ENCODE results near the gene STX18. TPM values are rescaled to one million over a fixed set of nuclear protein-coding genes. Genes with fewer than 3 reads are reported as not detected.

STX18 gene
- total RNA-seq, 2 experiments from 2014 or later, result 19.5 to 20.0 TPM

DNA sequence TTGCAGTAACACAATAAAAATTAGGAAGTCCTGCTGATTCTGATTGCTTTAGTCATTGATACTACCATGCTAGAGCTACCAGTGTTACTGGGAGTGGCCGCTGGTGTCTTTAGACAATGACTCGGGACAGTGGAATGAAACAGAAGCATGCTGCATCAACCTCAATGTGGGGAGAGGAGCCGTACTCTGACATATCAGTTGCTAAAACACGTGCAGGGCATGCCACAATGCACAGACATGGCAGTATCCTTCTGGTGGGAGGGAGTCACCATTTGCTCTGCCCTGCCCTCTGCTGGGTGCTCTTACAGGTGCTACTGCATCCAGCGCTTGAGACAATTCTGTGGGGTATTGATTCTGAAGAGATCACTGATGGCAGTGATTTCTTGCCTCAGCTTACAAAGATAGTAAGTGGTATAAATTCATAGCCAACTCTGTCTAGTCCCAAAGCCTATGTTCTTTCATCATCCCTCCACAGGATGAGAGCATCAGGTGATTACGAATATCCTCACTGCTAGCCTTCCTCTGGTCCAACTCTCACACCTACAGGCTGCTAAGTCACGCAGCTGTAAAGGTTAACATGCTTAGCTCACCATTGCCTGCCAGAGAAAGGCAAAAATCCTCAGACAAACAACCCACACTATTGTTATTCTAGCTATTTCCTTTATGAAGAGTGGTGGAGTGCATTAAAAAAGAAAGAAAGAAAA, 111.2 kb downstream of the STX18 start:
- intact Hi-C loops (cut with micrococcal nuclease), result loop anchor here (1.0 to 5.0 kb wide), 2 partner anchors 44 to 178 kb away; no protein-coding TSS in a partner anchor
- Mint-ChIP-seq H3K4me1 (ENCODE audit: low read depth) (peaks cover 7% of the 10 kb centered on the region), H3K27ac (no peak overlapping the region), H3K9me3 (no peaks in the 10 kb centered on the region), H3K36me3 (ENCODE audit: low read depth) (no peaks in the 10 kb centered on the region), H3K27me3 (no peaks in the 10 kb centered on the region), H3K4me3 (no peak overlapping the region)
- ChIA-PET CTCF (interaction anchor here (0.8 to 3.4 kb wide), 17 partner anchors 9 to 179 kb away, joined by 3 to 19 read pairs (median 3); no protein-coding TSS in a partner anchor), POLR2A (no interaction called here)
- TF ChIP-seq, protein P1, sequence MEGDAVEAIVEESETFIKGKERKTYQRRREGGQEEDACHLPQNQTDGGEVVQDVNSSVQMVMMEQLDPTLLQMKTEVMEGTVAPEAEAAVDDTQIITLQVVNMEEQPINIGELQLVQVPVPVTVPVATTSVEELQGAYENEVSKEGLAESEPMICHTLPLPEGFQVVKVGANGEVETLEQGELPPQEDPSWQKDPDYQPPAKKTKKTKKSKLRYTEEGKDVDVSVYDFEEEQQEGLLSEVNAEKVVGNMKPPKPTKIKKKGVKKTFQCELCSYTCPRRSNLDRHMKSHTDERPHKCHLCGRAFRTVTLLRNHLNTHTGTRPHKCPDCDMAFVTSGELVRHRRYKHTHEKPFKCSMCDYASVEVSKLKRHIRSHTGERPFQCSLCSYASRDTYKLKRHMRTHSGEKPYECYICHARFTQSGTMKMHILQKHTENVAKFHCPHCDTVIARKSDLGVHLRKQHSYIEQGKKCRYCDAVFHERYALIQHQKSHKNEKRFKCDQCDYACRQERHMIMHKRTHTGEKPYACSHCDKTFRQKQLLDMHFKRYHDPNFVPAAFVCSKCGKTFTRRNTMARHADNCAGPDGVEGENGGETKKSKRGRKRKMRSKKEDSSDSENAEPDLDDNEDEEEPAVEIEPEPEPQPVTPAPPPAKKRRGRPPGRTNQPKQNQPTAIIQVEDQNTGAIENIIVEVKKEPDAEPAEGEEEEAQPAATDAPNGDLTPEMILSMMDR (IDR thresholded peaks at IDR 0.05), result peak; percentile 73
- ATAC-seq, result peak; percentile 99
- peak; percentile 80 for DNase-seq

DNA sequence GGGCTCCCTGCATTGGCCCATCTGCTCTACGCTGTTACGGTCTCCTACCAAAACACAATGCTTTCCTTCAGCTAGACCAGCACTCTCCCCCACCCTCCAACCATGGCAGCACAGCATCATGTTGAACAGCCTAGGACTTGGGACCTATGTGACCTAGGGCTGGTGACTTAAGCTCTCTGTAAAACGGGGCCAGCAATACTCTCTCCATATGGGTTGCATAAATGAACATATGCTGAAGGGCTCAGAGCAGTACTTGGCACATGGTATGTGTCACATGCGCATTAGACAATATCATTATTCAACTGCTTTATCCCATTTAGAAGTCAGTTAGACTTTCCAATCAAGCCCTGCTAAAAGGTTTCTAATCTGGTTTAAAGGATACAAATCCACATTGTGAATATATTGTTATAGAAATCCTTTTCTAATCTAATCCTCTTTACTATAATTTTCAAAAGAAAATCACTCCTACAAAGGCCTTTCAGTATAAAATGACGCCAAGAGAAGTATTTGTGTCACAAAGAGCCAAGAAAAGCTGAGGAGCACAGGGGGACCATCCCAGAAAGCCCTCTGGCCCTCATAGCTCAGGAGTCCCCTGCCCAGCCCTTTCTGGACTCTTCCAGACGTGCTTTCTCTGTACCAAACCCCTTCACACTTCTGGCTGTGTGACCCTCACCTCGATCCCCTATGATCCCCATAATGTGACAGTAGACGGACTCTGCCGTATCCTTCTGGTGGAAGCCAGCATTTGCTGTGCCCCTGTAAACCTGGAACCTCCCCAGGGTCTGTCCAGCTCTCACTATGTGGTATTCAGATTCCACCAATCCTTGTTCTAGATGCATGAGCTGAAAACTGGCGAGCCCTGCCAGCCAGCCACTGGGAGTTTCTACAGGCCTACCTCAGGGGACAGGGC, 112.6 kb downstream of the STX18 start:
- POLR2A ChIA-PET, result no interaction called here
- no peaks in the 10 kb centered on the region for H3K27me3 Mint-ChIP-seq
- H3K4me3 Mint-ChIP-seq, result no peak overlapping the region

DNA sequence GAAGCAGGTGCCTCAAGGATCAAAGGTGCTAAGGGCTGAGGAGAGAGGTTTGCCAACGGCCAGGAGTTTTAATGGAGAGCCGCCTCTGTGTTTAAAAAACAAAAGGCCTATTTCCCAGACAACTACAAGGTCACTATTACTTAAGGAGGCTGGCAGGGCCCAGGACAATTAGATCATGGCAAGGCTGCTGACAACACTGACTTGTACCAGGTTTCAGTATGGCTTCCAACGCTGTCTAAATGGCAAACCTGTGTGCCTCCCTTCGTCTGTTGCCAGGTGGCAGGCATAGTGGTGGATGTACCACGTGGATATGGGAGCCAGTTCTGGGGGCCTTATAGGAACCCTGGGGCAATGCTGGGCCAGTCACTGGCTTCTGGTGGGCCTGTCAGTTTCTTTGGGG, 114.0 kb downstream of the STX18 start:
- Mint-ChIP-seq H3K4me1 (ENCODE audit: low read depth) (peaks cover 7% of the 10 kb centered on the region), H3K4me3 (no peak overlapping the region), H3K27me3 (no peaks in the 10 kb centered on the region), H3K36me3 (ENCODE audit: low read depth) (no peaks in the 10 kb centered on the region), H3K27ac (no peak overlapping the region), H3K9me3 (no peaks in the 10 kb centered on the region)
- TF ChIP-seq, protein P1 (IDR thresholded peaks at IDR 0.05), result no peak
- no peak for ATAC-seq
- DNase-seq, result no peak
- intact Hi-C loops (cut with micrococcal nuclease), result no loop called here
- ChIA-PET CTCF (no interaction called here), POLR2A (no interaction called here)

More for the DNA sequence above, 112.6 kb downstream of the STX18 start:
- CTCF ChIA-PET, result interaction anchor here (3.2 to 3.4 kb wide), 2 partner anchors 11 to 169 kb away, joined by 16 to 19 read pairs; no protein-coding TSS in a partner anchor
- DNase-seq (no peak), ATAC-seq (no peak)
- no peak overlapping the region for H3K27ac Mint-ChIP-seq
- no peaks in the 10 kb centered on the region for H3K9me3 Mint-ChIP-seq
- intact Hi-C loops (cut with micrococcal nuclease), result no loop called here
- TF ChIP-seq, protein P1 (IDR thresholded peaks at IDR 0.05), result no peak
- H3K36me3 Mint-ChIP-seq (ENCODE audit: low read depth), result no peaks in the 10 kb centered on the region
- peaks cover 7% of the 10 kb centered on the region for H3K4me1 Mint-ChIP-seq (ENCODE audit: low read depth)

DNA sequence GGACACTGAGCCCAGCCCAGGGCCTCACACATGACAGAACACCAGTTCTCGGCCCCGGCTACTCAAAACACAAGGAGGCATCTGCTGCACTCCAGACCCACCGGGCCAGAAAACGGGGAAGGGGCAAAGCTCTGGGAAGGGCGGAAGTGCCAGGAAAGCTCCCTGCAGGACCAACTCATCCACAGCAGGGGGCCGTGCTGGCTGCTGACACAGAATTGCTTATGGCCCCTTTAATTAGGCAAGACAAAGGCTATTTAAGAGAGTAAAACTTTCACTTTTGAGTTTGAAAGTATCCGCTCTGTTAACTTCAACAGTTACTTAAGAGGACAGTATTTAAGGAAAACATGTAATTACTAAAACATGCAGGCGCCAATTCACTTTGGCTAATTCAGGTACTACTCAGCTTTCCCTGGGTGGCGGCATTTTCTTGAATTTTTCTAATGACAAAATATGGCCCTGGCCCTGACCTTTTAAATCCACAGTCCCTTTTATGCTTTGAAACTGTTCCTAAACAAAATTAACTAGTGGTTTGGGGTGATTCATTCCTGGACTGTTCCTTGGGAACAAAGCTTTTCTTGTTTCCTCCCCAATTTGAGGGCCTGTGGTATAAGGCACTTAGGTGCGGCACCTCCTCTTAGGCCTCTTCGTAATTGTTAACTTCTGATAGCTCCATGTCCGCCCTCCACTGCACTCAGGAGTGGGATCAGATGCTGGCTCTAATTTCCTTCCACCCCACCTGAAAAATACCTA, 114.6 kb downstream of the STX18 start:
- Mint-ChIP-seq H3K9me3 (no peaks in the 10 kb centered on the region), H3K4me3 (no peak overlapping the region), H3K27ac (no peak overlapping the region), H3K4me1 (ENCODE audit: low read depth) (peaks cover 7% of the 10 kb centered on the region), H3K27me3 (no peaks in the 10 kb centered on the region), H3K36me3 (ENCODE audit: low read depth) (no peaks in the 10 kb centered on the region)
- TF ChIP-seq, protein P1 (IDR thresholded peaks at IDR 0.05), result no peak
- ATAC-seq (no peak), DNase-seq (no peak)
- intact Hi-C loops (cut with micrococcal nuclease), result no loop called here
- ChIA-PET POLR2A (interaction anchor here (1.1 to 1.3 kb wide), 2 partner anchors 20 to 179 kb away, joined by 3 read pairs; partner anchors contain the start of gene TMEM128), CTCF (no interaction called here)

Data from activated CD8-positive, alpha-beta T cell treated with anti-CD3 and anti-CD28 coated beads for 36 hours (primary cell).